ENCODE results near the gene ZC2HC1C. TPM values are rescaled to one million over a fixed set of nuclear protein-coding genes. Genes with fewer than 3 reads are reported as not detected.
A peak's percentile ranks its signal among the peaks of the same experiment; 100 is the strongest.

ZC2HC1C gene
- total and polyA plus RNA-seq, 2 of the 13 experiments (the other 11 are each of a cell fraction or from before 2014, with no cell fraction given), result 3.3 to 3.5 TPM

DNA sequence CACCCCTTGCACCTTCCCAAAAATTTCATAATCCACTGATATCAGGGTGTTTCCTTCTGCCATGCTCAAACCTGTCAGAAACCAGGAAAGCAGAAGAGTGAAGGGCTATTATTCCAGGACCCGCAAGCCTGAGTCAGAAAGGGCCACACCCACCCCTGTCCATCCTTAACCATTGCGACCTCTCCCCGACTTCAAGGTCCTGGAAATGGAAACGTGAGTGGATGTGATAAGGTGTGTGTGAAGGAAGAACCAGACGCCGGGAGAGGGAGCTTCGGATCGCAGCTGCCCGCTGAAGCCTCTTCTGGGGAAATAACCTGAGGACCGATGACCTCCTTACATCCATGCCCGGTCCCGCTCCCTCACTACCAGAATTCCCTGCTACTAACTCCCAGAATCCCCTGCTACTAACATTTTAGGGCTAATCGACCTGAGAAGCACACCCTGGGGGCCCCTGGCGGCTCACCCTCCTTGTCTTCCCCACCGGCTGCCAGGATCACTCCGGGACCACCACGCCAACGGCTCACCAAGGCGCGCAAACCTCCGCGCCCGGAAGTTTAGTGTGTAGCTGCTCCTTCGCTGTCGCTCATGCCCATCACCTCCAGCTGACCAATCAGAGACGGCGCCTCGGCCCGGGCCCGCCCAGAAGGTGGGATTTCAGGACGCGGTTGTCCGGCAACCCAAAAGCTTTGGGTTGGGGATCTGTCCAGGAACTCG, 5.8 kb upstream of the ZC2HC1C start, which contains the start of gene ACYP1 (continued):
- no peak for TF ChIP-seq ZNF207 (IDR thresholded peaks at IDR 0.05; ENCODE audit: borderline replicate concordance)
- TF ChIP-seq ZNF563 (CRISPR knock-in tag; IDR thresholded peaks at IDR 0.05), result no peak
- TF ChIP-seq ZBTB38 (CRISPR knock-in tag; IDR thresholded peaks at IDR 0.05), result no peak
- peak; percentile 34; the same call in 1 of the 2 replicates for TF ChIP-seq RAD21 (CRISPR knock-in tag; IDR thresholded peaks at IDR 0.05)
- no peak for TF ChIP-seq ZNF33A (CRISPR knock-in tag; IDR thresholded peaks at IDR 0.05; ENCODE audit: borderline replicate concordance)
- no peak for TF ChIP-seq ZMYM2 (CRISPR knock-in tag; IDR thresholded peaks at IDR 0.05)
- TF ChIP-seq ZNF451 (CRISPR knock-in tag; IDR thresholded peaks at IDR 0.05), result 0 out of 2 replicates have a peak, but pooled peaks have one; percentile 72
- TF ChIP-seq THYN1 (CRISPR knock-in tag; IDR thresholded peaks at IDR 0.05; ENCODE audit: borderline replicate concordance, low read depth), result no peak
- 0 out of 2 replicates have a peak, but pooled peaks have one; percentile 15 for TF ChIP-seq RFXAP (CRISPR knock-in tag; IDR thresholded peaks at IDR 0.05; ENCODE audit: borderline replicate concordance)
- no peak for TF ChIP-seq ZNF773 (CRISPR knock-in tag; IDR thresholded peaks at IDR 0.05; ENCODE audit: borderline replicate concordance)
- no peak for TF ChIP-seq ZNF10 (CRISPR knock-in tag; IDR thresholded peaks at IDR 0.05; ENCODE audit: borderline replicate concordance, low read depth)
- TF ChIP-seq SETDB1 (CRISPR knock-in tag; IDR thresholded peaks at IDR 0.05; ENCODE audit: borderline replicate concordance), result no peak
- TF ChIP-seq, protein P1, sequence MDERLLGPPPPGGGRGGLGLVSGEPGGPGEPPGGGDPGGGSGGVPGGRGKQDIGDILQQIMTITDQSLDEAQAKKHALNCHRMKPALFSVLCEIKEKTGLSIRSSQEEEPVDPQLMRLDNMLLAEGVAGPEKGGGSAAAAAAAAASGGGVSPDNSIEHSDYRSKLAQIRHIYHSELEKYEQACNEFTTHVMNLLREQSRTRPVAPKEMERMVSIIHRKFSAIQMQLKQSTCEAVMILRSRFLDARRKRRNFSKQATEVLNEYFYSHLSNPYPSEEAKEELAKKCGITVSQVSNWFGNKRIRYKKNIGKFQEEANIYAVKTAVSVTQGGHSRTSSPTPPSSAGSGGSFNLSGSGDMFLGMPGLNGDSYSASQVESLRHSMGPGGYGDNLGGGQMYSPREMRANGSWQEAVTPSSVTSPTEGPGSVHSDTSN (CRISPR knock-in tag; IDR thresholded peaks at IDR 0.05), result peak; percentile 96
- TF ChIP-seq NONO (IDR thresholded peaks at IDR 0.05), result no peak
- TF ChIP-seq NONO (CRISPR knock-in tag; conservative IDR thresholded peaks at IDR 0.05), result no peak; the same call in 1 of the 2 replicates
- no peak for TF ChIP-seq SYNCRIP (IDR thresholded peaks at IDR 0.05; ENCODE audit: insufficient read depth, low read depth, low read length)
- peak; percentile 68 for TF ChIP-seq ETV5 (CRISPR knock-in tag; IDR thresholded peaks at IDR 0.05; ENCODE audit: borderline replicate concordance)
- no peak for TF ChIP-seq ZFP62 (CRISPR knock-in tag; IDR thresholded peaks at IDR 0.05)
- peak; percentile 43; the same call in 1 of the 2 replicates for TF ChIP-seq KMT2A (CRISPR knock-in tag; IDR thresholded peaks at IDR 0.05)
- TF ChIP-seq, protein P2, sequence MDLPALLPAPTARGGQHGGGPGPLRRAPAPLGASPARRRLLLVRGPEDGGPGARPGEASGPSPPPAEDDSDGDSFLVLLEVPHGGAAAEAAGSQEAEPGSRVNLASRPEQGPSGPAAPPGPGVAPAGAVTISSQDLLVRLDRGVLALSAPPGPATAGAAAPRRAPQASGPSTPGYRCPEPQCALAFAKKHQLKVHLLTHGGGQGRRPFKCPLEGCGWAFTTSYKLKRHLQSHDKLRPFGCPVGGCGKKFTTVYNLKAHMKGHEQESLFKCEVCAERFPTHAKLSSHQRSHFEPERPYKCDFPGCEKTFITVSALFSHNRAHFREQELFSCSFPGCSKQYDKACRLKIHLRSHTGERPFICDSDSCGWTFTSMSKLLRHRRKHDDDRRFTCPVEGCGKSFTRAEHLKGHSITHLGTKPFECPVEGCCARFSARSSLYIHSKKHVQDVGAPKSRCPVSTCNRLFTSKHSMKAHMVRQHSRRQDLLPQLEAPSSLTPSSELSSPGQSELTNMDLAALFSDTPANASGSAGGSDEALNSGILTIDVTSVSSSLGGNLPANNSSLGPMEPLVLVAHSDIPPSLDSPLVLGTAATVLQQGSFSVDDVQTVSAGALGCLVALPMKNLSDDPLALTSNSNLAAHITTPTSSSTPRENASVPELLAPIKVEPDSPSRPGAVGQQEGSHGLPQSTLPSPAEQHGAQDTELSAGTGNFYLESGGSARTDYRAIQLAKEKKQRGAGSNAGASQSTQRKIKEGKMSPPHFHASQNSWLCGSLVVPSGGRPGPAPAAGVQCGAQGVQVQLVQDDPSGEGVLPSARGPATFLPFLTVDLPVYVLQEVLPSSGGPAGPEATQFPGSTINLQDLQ (CRISPR knock-in tag; IDR thresholded peaks at IDR 0.05), result no peak
- no peak for TF ChIP-seq ATF7 (IDR thresholded peaks at IDR 0.05)
- TF ChIP-seq ATF7 (CRISPR knock-in tag; IDR thresholded peaks at IDR 0.05), result no peak
- no peak for TF ChIP-seq ZNF30 (CRISPR knock-in tag; IDR thresholded peaks at IDR 0.05)
- TF ChIP-seq PRPF4 (IDR thresholded peaks at IDR 0.05; ENCODE audit: low read depth, low read length, poor library complexity, severe bottlenecking), result no peak
- TF ChIP-seq, protein P3, sequence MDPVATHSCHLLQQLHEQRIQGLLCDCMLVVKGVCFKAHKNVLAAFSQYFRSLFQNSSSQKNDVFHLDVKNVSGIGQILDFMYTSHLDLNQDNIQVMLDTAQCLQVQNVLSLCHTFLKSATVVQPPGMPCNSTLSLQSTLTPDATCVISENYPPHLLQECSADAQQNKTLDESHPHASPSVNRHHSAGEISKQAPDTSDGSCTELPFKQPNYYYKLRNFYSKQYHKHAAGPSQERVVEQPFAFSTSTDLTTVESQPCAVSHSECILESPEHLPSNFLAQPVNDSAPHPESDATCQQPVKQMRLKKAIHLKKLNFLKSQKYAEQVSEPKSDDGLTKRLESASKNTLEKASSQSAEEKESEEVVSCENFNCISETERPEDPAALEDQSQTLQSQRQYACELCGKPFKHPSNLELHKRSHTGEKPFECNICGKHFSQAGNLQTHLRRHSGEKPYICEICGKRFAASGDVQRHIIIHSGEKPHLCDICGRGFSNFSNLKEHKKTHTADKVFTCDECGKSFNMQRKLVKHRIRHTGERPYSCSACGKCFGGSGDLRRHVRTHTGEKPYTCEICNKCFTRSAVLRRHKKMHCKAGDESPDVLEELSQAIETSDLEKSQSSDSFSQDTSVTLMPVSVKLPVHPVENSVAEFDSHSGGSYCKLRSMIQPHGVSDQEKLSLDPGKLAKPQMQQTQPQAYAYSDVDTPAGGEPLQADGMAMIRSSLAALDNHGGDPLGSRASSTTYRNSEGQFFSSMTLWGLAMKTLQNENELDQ (CRISPR knock-in tag; IDR thresholded peaks at IDR 0.05; ENCODE audit: borderline replicate concordance), result no peak
- 0 out of 2 replicates have a peak, but pooled peaks have one; percentile 37 for TF ChIP-seq ZNF616 (CRISPR knock-in tag; IDR thresholded peaks at IDR 0.05; ENCODE audit: low read depth)
